Subcutaneous adipose tissue (tissue), 4 donors: ENCODE data around the gene TAF5L. TPM values are rescaled to one million over a fixed set of nuclear protein-coding genes. Genes with fewer than 3 reads are reported as not detected.

Experiments used
- CTCF ChIP-seq: fragments of 450-650 bp; IDR thresholded peaks from one replicate; pipeline ENCODE4 v1.5.1; 2016; ENCODE audit warnings: low read depth, mild to moderate bottlenecking, control low read depth, antibody characterized with exemption, moderate library complexity
- total RNA-seq, 4 donors: library from RNA; depleted of rRNA; stranded (reverse); fragments of >200 nt; gene quantifications; one replicate each; pipeline ENCODE4 v1.1.0, GENCODE V29; 2016

TAF5L gene
- total RNA-seq, 4 donors from 2014 or later: 11.9 to 19.9 (median 18.9) TPM

GRCh38 chr1:229567109-229567868 lies 58.6 kb downstream of the TAF5L start:
- no peak for TF ChIP-seq CTCF

- TF ChIP-seq CTCF: no peak
These were observed 62.2 kb downstream of the TAF5L start for GRCh38 chr1:229563701-229564100.

DNA sequence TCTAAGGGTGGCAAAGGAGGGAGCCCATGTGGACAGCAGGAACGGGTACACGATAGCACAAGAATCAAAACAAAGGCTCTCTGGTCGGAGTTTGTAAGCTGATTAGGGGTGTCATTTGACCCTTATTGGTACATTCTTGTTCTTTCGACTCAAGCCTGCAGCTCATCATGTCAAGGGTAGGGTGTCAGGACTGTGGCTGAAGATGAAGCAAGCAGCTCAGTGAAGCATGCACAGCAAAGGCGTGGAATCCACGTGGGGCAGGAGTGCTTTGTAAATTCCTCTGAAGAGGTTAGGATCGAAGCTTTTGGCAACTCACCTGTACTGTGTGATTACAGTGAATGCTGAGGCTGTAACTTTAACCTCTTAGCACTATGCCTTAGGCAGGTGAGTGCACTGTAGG lies 62.7 kb downstream of the TAF5L start:
- no peak for TF ChIP-seq CTCF

DNA sequence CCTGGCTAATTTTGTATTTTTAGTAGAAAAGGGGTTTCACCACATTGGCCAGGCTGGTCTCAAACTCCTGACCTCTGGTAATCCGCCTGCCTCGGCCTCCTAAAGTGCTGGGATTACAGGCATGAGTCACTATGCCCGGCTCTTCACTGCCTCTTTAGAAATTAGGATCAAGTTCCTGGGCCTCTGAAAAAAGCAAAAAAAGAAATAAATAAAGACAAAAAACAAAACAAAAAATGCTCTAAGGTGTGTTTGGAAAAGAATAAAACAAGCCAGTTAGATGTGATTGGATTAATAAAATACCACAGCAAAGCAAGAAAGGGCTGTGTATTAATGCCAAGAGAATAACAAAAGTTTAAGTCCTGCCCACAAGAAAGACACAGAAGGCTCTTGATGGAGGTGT lies 63.2 kb downstream of the TAF5L start:
- TF ChIP-seq CTCF: no peak

- TF ChIP-seq CTCF: no peak
These were observed 64.8 kb downstream of the TAF5L start for GRCh38 chr1:229561141-229561540.

GRCh38 chr1:229558460-229559335 lies 67.2 kb downstream of the TAF5L start, which contains the start of gene ABCB10:
ABCB10 (minus strand) TSS chr1:229558707; CDS start chr1:229558652, 55 bp downstream.
- TF ChIP-seq CTCF: no peak

GRCh38 chr1:229557913-229558414 lies 68.0 kb downstream of the TAF5L start:
- no peak for TF ChIP-seq CTCF
